Endothelial cell of umbilical vein (primary cell): ENCODE measurements around the gene DUSP16. TPM values are rescaled to one million over a fixed set of nuclear protein-coding genes. Genes with fewer than 3 reads are reported as not detected.

Source experiments
- BruUV-seq: library from RNA; stranded (reverse); fragments of 400-500 nt; replicated peaks from 2 replicates; lab custom pipeline; 2021; lab: Mats Ljungman, UMichigan
- CTCF ChIA-PET: fragments of 300-600, 350-600 bp; sonication (Branson Sonifier 250); formaldehyde crosslinking; loops from one replicate; lab custom pipeline; 2021; ENCODE audit warnings: antibody characterized with exemption, inconsistent platforms; lab: Charles Lee
- POLR2A ChIA-PET: fragments of 300-600, 350-600 bp; sonication (Branson Sonifier 250); formaldehyde crosslinking; loops from one replicate; lab custom pipeline; 2021; ENCODE audit warnings: antibody characterized with exemption, inconsistent platforms; lab: Charles Lee
- DNase-seq: peaks from one replicate; pipeline ENCODE4 v3.0.0-alpha.2; 2011; ENCODE audit warnings: low read depth, low spot score
- FAIRE-seq: peaks from 2 replicates; lab custom pipeline; 2011; peaks lifted over from hg19 to GRCh38; lab: Jason Lieb, UNC
- H2AFZ ChIP-seq: 2 replicates; pipeline ENCODE4 v1.6.0; 2012; ENCODE audit warnings: low read depth, low read length, control low read depth, inconsistent platforms
- H3K27ac ChIP-seq: 2 replicates; pipeline ENCODE4 v1.5.1; 2011; ENCODE audit warnings: low read depth, mild to moderate bottlenecking, control low read depth, low read length, moderate library complexity; ENCODE audit not compliant: insufficient read depth
- H3K27me3 ChIP-seq, 2 experiments: 2 replicates each; pipeline versions ENCODE4 v1.6.0 to v1.6.1; 2011; ENCODE audit warnings: low read length in 2 of 2, mixed read lengths in 1 of 2; ENCODE audit not compliant: control insufficient read depth in 2 of 2, insufficient read depth in 2 of 2
- H3K36me3 ChIP-seq, 2 experiments: 2 replicates in 1 of 2; 3 replicates in 1 of 2; pipeline ENCODE4 v1.5.1; 2011; ENCODE audit warnings: low read length in 2 of 2, mild to moderate bottlenecking in 1 of 2, moderate library complexity in 1 of 2; ENCODE audit not compliant: control insufficient read depth in 2 of 2, insufficient read depth in 2 of 2; ENCODE audit errors: extremely low read depth in 1 of 2
- H3K4me1 ChIP-seq: 3 replicates; pipeline ENCODE4 v1.5.1; 2011; ENCODE audit warnings: mild to moderate bottlenecking, low read length; ENCODE audit not compliant: control insufficient read depth, insufficient read depth; ENCODE audit errors: extremely low read depth
- H3K4me2 ChIP-seq: 2 replicates; pipeline ENCODE4 v1.6.1; 2011; ENCODE audit warnings: low read length, control low read depth, mixed read lengths; ENCODE audit not compliant: insufficient read depth
- H3K4me3 ChIP-seq, 3 experiments: fragments of 200-600 bp in 1 of 3; sonication (generic), shearing (Covaris generic) in 1 of 3; replicated peaks in 1 of 3; 2 replicates each; pipeline ENCODE4 v1.5.1; 2011 to 2016; ENCODE audit warnings: control low read depth in 3 of 3, low read length in 3 of 3, mild to moderate bottlenecking in 2 of 3, inconsistent platforms in 1 of 3, low read depth in 1 of 3, moderate library complexity in 1 of 3; ENCODE audit not compliant: insufficient read depth in 1 of 3
- H3K79me2 ChIP-seq: 2 replicates; pipeline ENCODE4 v1.6.0; 2012; ENCODE audit warnings: low read length, inconsistent platforms; ENCODE audit not compliant: control insufficient read depth, insufficient read depth
- H3K9ac ChIP-seq: replicated peaks from 2 replicates; pipeline ENCODE3; 2011; ENCODE audit warnings: low read length, control low read depth; ENCODE audit not compliant: insufficient read depth; ENCODE audit errors: extremely low read depth
- H3K9me1 ChIP-seq: replicated peaks from 3 replicates; pipeline ENCODE4 v1.6.0; 2011; ENCODE audit warnings: mild to moderate bottlenecking, low read length; ENCODE audit not compliant: control insufficient read depth, insufficient read depth; ENCODE audit errors: extremely low read depth
- H3K9me3 ChIP-seq: replicated peaks from 2 replicates; pipeline ENCODE4 v1.5.1; 2012; ENCODE audit warnings: low read length, inconsistent platforms; ENCODE audit not compliant: control insufficient read depth, insufficient read depth
- H4K20me1 ChIP-seq: replicated peaks from 2 replicates; pipeline ENCODE3; 2011; ENCODE audit warnings: mild to moderate bottlenecking, low read length; ENCODE audit not compliant: control insufficient read depth, insufficient read depth; ENCODE audit errors: extremely low read depth
- CTCF ChIP-seq, 2 donors: IDR thresholded peaks; 1 replicate in 1 of 2; 2 replicates in 1 of 2; pipeline ENCODE4 v1.5.1; 2011; ENCODE audit warnings: low read length in 2 of 2, mild to moderate bottlenecking in 2 of 2, moderate library complexity in 2 of 2, control low read depth in 1 of 2, inconsistent platforms in 1 of 2, low read depth in 1 of 2; ENCODE audit not compliant: insufficient read depth in 1 of 2; ENCODE audit errors: extremely low read depth in 1 of 2
- EZH2 ChIP-seq: IDR thresholded peaks from 2 replicates; pipeline ENCODE4 v1.6.1; 2012; ENCODE audit warnings: borderline replicate concordance, low read depth, mild to moderate bottlenecking, moderate library complexity, low read length, inconsistent platforms; ENCODE audit not compliant: severe bottlenecking
- FOS ChIP-seq: IDR thresholded peaks from 2 replicates; pipeline ENCODE4 v1.6.1; 2011; ENCODE audit warnings: mild to moderate bottlenecking, low read length, moderate library complexity, borderline replicate concordance; ENCODE audit not compliant: insufficient read depth
- GATA2 ChIP-seq: IDR thresholded peaks from 2 replicates; pipeline ENCODE4 v1.7.0; 2011; ENCODE audit warnings: low read depth, mild to moderate bottlenecking, moderate library complexity, mixed read lengths, low read length; ENCODE audit not compliant: insufficient read length, insufficient read depth
- JUN ChIP-seq: IDR thresholded peaks from 2 replicates; pipeline ENCODE4 v1.6.1; 2011; ENCODE audit warnings: borderline replicate concordance, low read depth; ENCODE audit not compliant: insufficient read length, insufficient read depth
- MAX ChIP-seq: IDR thresholded peaks from 2 replicates; pipeline ENCODE4 v1.6.1; 2011; ENCODE audit not compliant: insufficient read depth, insufficient read length
- MYC ChIP-seq: IDR thresholded peaks from one replicate; pipeline ENCODE4 v1.6.1; 2011; ENCODE audit warnings: mild to moderate bottlenecking, low read depth, low read length
- POLR2A ChIP-seq: IDR thresholded peaks from 2 replicates; pipeline ENCODE4 v1.6.1; 2012; ENCODE audit warnings: low read depth, mild to moderate bottlenecking, control low read depth, low read length
- POLR2AphosphoS5 ChIP-seq: IDR thresholded peaks from 2 replicates; pipeline ENCODE4 v1.6.1; 2012; ENCODE audit warnings: low read depth, mild to moderate bottlenecking, control low read depth, low read length, moderate library complexity; ENCODE audit not compliant: insufficient read depth
- dilution Hi-C: fragments of 300-500 bp; cut with MboI; formaldehyde crosslinking; loops from one replicate; pipeline ENCODE4 v1.15.0; 2019; ENCODE audit warnings: low sequenced_read_pairs; ENCODE audit not compliant: extremely low pct_ligation_motif_present
- intact Hi-C: fragments of 100-400 bp; cut with micrococcal nuclease; formaldehyde crosslinking; loops from one replicate; pipeline ENCODE4 v1.10.0; 2022
- polyA plus RNA-seq, 4 experiments: library from polyadenylated mRNA; depleted of rRNA in 3 of 4; stranded (reverse) in 3 of 4; unstranded in 1 of 4; fragments of >200 nt; gene quantifications; 2 replicates each; pipeline versions ENCODE4 v1.2.1 to v1.2.3, GENCODE V29; 2011 to 2012; ENCODE audit warnings: missing spikeins in 1 of 4
- total RNA-seq: library from RNA; stranded (reverse); gene quantifications from 2 replicates; pipeline ENCODE4 v1.2.3, GENCODE V29; 2021

The DUSP16 gene
- total and polyA plus RNA-seq, 2 donors (not counting 3 experiments of a cell fraction or from before 2014, with no cell fraction given), result 7.4 to 19.5 TPM

- POLR2A ChIA-PET, result no interaction called here
- intact Hi-C loops, result no loop called here
- Histone ChIP-seq H3K27me3 (no peaks in the 10 kb centered on the region), H3K36me3 (no peaks in the 10 kb centered on the region), H3K4me3 (no peak overlapping the region), H3K9me1 (no peaks in the 10 kb centered on the region), H3K9ac (no peak overlapping the region), H3K79me2 (peaks cover 9% of the 10 kb centered on the region), H3K9me3 (no peaks in the 10 kb centered on the region), H2AFZ (no peak overlapping the region), H3K27ac (no peak overlapping the region), H3K4me1 (peaks cover 5% of the 10 kb centered on the region), H4K20me1 (no peaks in the 10 kb centered on the region), H3K4me2 (no peak overlapping the region)
- no TSS peak for BruUV-seq
- FAIRE-seq (no peak), DNase-seq (no peak)
- dilution Hi-C loops, result no loop called here
- no peak for TF ChIP-seq FOS
- TF ChIP-seq CTCF (IDR thresholded peaks at IDR 0.05; ENCODE audit: extremely low read depth in 1 of 2, insufficient read depth in 1 of 2, low read depth in 1 of 2, low read length in 2 of 2), result no peak
- TF ChIP-seq POLR2A, result no peak
- CTCF ChIA-PET, result no interaction called here
Measured at GRCh38 chr12:12501121-12501520, 61.5 kb downstream of the DUSP16 start.

- DNase-seq (no peak), FAIRE-seq (no peak)
- Histone ChIP-seq H3K27ac (no peak overlapping the region), H3K27me3 (no peaks in the 10 kb centered on the region), H3K9me3 (no peaks in the 10 kb centered on the region), H3K4me3 (no peak overlapping the region), H2AFZ (no peak overlapping the region), H3K9me1 (no peaks in the 10 kb centered on the region), H3K36me3 (no peaks in the 10 kb centered on the region), H4K20me1 (no peaks in the 10 kb centered on the region), H3K9ac (no peak overlapping the region), H3K4me2 (no peak overlapping the region), H3K4me1 (no peaks in the 10 kb centered on the region), H3K79me2 (peaks cover 2% of the 10 kb centered on the region)
- ChIA-PET POLR2A (no interaction called here), CTCF (interaction anchor here (0.8 kb wide), 1 partner anchor 11 kb away, joined by 3 read pairs; no protein-coding TSS in a partner anchor)
- TF ChIP-seq MYC (no peak), POLR2A (no peak), FOS (no peak), JUN (no peak), CTCF (IDR thresholded peaks at IDR 0.05; ENCODE audit: extremely low read depth in 1 of 2, insufficient read depth in 1 of 2, low read depth in 1 of 2, low read length in 2 of 2) (no peak), GATA2 (no peak), EZH2 (no peak), POLR2AphosphoS5 (no peak), MAX (no peak)
- dilution Hi-C loops, result no loop called here
- intact Hi-C loops, result no loop called here
- BruUV-seq, result no TSS peak
Measured at GRCh38 chr12:12499909-12500604, 62.6 kb downstream of the DUSP16 start.
